Stimulated activated CD8-positive, alpha-beta memory T cell treated with anti-CD3 and anti-CD28 coated beads, Interleukin-12 subunit alpha, Interleukin-12 subunit beta, amount 100 ng/mL, for 1 hour (primary cell): Measurements from ENCODE around the gene MAP3K14.
"Not testable (repeated sequence)": the region's sequence is repeated elsewhere in the genome, so short reads cannot be mapped to it uniquely, and the experiment has no call there.

Experiments
- DNase-seq: peaks from one replicate; pipeline ENCODE4 v3.0.0-alpha.2; 2020; ENCODE audit warnings: low read depth

Gene MAP3K14

DNA sequence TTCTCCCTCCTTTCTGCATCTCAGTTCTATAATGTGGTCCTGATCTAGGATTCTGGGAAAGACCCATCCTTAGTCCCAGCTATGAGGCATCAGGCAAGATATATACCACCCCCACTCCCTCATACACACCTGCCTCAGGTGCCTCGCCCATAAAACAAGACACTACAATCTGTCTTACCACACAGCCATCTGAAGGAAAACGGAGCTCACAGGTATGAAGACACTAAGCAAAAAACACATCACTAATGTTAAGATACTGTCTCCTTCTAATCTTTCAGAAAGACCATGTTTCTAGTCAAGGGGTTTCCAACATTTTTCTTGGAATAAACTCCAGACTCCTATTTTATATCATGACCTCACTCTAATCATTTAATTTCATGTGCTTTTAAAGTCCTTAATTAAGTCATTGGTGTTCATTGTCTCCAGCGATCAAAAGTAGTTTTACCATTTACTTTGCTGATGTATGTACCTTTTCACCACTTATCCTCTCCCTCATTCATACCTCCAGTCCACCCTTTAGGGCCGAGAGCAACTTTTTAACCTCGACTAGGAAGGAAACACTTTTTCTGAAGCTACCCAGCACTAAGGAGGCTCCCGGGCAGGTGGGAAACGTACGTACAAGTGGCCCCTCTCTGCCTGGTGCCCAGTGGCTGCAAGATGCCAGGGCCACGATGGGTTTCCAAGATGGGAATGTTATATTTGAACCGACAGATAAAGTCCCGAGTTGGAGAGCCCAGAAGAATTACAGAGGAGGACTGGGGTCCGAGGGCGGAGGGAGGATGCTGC lies 979 bp downstream of the MAP3K14 start:
- DNase-seq: no peak

DNA sequence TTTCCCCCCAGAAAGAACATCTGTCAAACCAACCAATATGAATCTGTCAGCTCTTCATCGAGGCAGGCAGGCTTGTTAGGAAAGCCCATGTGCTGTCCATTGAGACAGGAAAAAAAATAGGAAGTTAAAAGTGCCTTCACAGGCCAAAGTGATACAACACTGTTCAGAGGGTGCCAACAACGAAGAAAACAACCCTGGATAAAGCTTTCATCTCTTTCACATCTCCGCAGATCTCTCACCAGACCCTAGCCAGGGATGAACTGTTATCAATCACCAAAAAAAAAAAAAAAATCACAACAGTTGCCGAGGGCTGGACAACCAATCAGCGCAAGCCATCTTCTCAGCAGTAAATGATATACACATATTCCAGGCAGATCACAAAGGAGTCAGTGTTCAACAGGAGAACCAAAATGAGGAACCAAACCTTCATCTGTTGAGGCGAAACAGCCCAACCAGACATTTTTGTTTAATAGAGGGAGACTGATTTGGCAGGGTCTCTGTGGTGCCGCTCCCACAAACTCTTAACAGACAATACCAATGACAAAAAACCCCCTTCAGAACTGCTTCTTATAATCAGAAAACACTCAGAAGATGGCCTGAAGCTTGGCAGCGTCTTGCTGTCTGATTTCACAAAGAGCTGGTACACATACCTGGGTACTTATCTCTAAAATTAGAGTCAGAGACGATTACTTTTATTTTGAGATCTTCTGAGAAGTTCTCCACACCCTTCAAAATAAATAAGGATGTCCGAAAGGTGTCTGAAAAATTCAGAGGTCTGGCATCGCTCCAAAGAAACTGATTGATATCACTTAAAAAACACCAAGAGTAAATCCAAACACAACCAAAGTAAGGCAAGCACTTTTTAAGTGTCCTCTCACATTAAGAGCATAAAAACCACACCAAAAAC lies 1.8 kb downstream of the MAP3K14 start:
- DNase-seq: no peak

GRCh38 chr17:45313996-45314740 lies 2.7 kb downstream of the MAP3K14 start:
- DNase-seq: no peak

DNA sequence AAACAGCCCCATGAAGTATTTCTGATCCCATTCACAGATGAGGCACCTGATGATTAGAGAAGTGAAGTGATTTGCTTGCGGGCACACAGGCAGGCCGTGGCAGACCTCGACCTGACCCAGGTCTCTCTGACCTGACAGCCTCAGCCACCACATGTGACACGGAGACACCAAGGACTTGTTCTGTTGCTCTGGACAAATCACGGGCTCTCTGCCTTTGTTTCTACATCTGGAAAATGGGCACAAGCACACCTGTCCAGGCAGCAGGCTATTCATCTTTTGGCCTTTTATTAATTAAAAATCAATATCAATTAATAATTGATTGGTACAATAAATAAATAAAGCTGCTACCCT lies 3.4 kb downstream of the MAP3K14 start:
- DNase-seq: no peak

GRCh38 chr17:45312477-45313420 lies 4.1 kb downstream of the MAP3K14 start:
- no peak for DNase-seq

DNA sequence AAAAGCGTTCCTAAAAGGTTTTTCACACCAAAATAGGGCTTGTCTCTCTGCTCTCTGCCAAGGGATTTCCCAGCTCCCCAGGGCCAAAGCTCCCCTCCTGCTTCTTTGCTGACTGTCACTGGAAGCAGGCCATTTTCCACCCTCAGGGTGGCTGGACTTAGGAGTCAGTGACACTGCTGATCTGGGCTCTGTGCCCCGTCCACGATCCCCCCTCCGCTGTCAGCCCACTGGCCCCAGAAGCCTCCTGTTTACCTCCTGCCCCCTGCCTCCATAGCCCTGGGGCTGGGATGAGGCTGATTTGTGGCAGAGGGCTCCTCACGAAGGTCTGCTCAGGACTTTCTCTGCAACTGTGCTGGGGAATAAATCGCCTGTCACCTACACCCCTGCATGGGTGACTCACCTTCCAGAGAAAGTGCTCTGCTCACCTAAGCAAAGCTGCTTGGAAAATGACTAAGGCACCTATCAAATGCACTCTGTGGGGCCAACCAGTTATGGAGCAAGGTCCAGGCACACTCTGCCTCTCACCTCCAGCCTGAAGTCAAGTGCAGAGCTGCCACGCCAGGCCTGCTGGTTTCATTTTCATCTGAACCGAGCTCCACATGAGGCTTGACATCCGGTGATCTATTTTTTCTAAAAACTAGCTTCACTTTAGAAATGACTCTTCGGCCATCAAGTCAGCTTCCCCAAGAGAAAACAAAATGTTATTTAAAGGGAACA lies 4.9 kb downstream of the MAP3K14 start:
- DNase-seq: peak; percentile 44

GRCh38 chr17:45311401-45311759 lies 5.4 kb downstream of the MAP3K14 start:
- no peak for DNase-seq

DNA sequence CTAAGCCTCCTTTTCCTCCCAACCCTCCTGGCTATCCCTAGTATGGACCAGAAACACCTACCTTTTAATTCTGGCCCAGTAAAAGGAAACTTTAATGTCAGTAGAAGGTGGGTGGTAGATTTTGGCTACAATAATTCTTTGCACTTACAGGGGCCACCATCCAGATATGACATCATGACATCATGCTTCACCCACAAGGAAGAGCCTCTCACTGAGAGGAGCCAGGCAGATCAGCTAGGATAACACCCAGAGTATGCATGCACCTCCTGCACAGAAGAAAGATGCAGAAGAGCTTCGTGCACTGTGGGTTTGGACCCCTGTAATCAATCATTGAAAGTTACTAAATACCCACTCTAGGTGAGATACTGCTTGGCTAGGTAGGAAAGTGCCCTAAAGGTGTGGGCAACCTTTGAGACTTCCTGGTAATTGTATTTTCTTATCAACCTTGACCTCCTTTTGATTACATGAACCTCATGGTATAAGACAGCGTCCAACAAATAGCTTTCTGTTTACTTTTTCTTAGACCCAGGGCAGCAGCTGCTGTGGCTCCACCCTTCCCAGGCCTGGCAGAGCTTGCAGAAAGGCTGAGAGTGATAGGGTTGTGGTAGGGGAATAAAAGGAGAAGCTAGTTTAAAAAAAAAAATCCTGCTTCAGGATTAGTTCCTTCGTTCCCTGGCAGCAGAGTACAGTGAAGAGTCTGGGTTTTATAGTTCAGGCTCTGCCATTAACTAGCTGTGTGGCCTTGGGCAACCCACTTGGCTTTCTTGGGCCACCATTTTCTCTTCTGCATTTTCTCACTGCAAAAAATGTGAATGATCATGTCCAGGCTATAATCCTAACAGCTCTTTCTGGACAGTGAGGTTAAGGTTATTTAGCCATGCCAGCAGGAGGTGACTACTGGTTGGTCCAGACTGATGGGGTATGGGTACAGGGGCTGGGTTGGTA lies 6.2 kb downstream of the MAP3K14 start:
- no peak for DNase-seq

DNA sequence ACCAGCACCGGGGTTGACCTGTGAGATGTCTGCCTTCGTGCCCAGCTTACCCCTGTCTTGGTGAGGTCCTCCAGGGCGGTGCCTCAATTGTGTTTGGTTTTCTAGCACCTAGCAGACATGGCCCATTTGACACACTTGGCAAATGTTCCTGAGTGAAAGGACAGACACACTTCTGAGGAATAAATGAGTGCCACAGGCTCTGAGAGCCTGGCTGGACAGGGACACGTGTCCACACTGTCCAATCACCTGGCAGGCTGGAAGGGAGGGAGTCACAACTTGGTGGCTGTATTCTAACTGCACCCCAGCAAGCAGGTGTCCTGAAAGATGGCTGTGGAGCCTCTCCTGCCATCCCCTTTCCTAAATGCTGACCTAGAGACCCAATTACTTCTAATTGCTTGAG lies 7.4 kb downstream of the MAP3K14 start:
- DNase-seq: no peak

GRCh38 chr17:45308840-45309239 lies 8.0 kb downstream of the MAP3K14 start:
- no peak for DNase-seq

GRCh38 chr17:45308016-45308365 lies 8.8 kb downstream of the MAP3K14 start:
- no peak for DNase-seq

DNA sequence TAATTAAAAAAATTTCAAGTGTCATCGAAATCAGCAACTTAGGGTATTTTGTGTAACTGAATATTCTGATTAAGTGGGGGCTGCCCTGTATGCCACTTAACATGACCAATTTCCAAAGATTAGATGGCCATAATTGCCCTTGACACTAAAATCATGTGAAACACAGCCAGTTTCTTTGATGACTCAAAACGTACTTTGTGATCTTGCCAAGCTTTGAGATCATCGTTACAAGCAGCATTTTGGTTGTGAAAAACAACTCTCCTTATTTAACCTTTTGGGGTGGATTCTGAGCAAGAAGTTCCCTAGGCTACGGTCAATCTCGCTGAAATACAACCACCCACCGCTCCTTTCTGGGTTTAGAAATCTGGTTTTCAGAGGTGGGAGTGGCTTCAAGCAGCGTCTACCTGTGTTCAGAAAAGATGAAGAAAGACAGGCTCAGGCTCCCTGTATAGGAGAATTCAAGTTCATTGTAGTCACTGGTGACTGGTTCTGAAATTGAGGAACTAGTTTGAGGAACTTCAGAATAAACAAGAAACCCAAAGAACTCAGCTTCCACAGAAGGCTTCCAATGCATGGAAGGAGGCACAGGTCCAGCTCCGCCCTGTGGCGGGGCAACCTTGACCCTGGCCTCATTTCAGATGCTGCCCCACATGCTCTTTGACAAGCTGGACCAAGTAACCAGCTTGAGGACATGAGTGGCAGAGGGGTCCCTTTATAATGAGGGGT lies 9.4 kb downstream of the MAP3K14 start:
- DNase-seq: no peak

- no peak for DNase-seq
These were observed 10.2 kb downstream of the MAP3K14 start for GRCh38 chr17:45306623-45307022.

GRCh38 chr17:45306094-45306493 lies 10.7 kb downstream of the MAP3K14 start:
- DNase-seq: no peak

DNA sequence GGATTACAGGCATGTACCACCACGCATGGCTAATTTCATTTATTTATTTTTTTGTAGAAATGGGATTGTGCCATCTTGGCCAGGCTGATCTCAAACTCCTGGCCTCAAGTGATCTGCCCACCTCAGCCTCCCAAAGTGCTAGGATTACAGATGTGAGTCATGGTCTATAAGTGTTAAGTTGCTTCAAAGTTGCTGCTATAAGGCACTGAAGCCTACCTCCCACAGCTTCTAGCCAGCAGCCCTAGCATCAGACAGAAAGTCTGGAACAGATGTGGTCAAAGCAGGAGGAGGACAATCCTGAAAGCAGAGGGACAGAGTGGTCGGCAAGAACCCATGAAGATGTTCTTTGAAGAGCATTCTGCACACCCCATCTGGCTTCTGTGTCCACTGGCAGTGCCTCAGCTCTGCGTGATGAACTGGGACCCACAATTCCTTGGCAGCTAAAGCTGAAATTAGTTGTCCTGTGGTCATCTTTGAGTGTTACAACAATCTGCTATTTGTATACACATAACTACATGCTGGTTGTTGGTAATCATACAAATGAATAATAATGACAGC lies 11.2 kb downstream of the MAP3K14 start:
- DNase-seq: no peak

- no peak for DNase-seq
These were observed 14.1 kb downstream of the MAP3K14 start for GRCh38 chr17:45302649-45303173.

- not testable (repeated sequence) for DNase-seq
These were observed 14.6 kb downstream of the MAP3K14 start for GRCh38 chr17:45302220-45302619.

- DNase-seq: no peak
These were observed 15.1 kb downstream of the MAP3K14 start for GRCh38 chr17:45301674-45302073.
